Kidney (tissue), 14 donors: ENCODE results near the gene OPRL1. TPM values are rescaled to one million over a fixed set of nuclear protein-coding genes. Genes with fewer than 3 reads are reported as not detected.
"Not testable (repeated sequence)": the region's sequence is repeated elsewhere in the genome, so short reads cannot be mapped to it uniquely, and the experiment has no call there.

Experiments used
- DNase-seq, 5 donors: peaks; one replicate each; pipeline ENCODE4 v3.0.0-alpha.2; 2013 to 2020
- FAIRE-seq: peaks from 2 replicates; lab custom pipeline; 2012; peaks lifted over from hg19 to GRCh38; lab: Jason Lieb, UNC
- H3K27ac ChIP-seq, 2 donors: one replicate each; pipeline ENCODE4 v1.7.0; 2013; ENCODE audit warnings: low read depth in 2 of 2, low read length in 2 of 2, inconsistent platforms in 1 of 2
- H3K27me3 ChIP-seq: one replicate; pipeline ENCODE4 v1.7.1; 2013; ENCODE audit warnings: low read length, inconsistent platforms; ENCODE audit not compliant: control insufficient read depth, insufficient read depth
- H3K36me3 ChIP-seq, 3 donors: one replicate each; pipeline versions ENCODE4 v1.7.0 to v1.7.1; 2013; ENCODE audit warnings: low read length in 3 of 3, control low read depth in 1 of 3, inconsistent platforms in 1 of 3; ENCODE audit not compliant: insufficient read depth in 3 of 3, control insufficient read depth in 2 of 3
- H3K4me1 ChIP-seq, 3 donors: one replicate each; pipeline versions ENCODE4 v1.7.0 to v1.7.1; 2013; ENCODE audit warnings: low read length in 3 of 3, inconsistent platforms in 1 of 3, low read depth in 1 of 3; ENCODE audit not compliant: control insufficient read depth in 2 of 3, insufficient read depth in 2 of 3
- H3K4me3 ChIP-seq, 3 donors: one replicate each; pipeline versions ENCODE4 v1.7.0 to v1.8.1; 2013; ENCODE audit warnings: low read length in 3 of 3, control low read depth in 1 of 3, inconsistent platforms in 1 of 3
- H3K9ac ChIP-seq, 3 donors: one replicate each; pipeline versions ENCODE4 v1.7.0 to v1.7.1; 2013; ENCODE audit warnings: low read length in 3 of 3, control low read depth in 1 of 3, inconsistent platforms in 1 of 3
- H3K9me3 ChIP-seq, 3 donors: one replicate each; pipeline versions ENCODE4 v1.7.0 to v1.7.1; 2013; ENCODE audit warnings: low read length in 3 of 3, control low read depth in 1 of 3, inconsistent platforms in 1 of 3; ENCODE audit not compliant: control insufficient read depth in 2 of 3, insufficient read depth in 1 of 3
- CTCF ChIP-seq: IDR thresholded peaks from 3 replicates; pipeline ENCODE4 v1.5.1; 2012; ENCODE audit warnings: mild to moderate bottlenecking, moderate library complexity, borderline replicate concordance; ENCODE audit not compliant: insufficient read depth; ENCODE audit errors: extremely low read depth
- intact Hi-C: fragments of 100-400 bp; cut with DNase I; formaldehyde crosslinking; loops from one replicate; pipeline ENCODE4 v1.11.1; 2022
- polyA plus RNA-seq: library from polyadenylated mRNA; stranded (reverse); fragments of 350-450 nt; fragmentation: Illumina TruSeq; extraction: RNeasy Lipid Tissue Mini Kit (QIAGEN cat#74804); gene quantifications from one replicate; pipeline ENCODE4 v1.2.3, GENCODE V29; 2014; ENCODE audit warnings: low read depth, low replicate concordance; ENCODE audit not compliant: insufficient read depth
- total RNA-seq: library from RNA; stranded (reverse); fragmentation: NEBNext Ultra II Directional; extraction: Animal tissue kit (Norgen Biotek cat#: 25700); gene quantifications from one replicate; pipeline ENCODE4 v1.2.1, GENCODE V29; 2021
- donor health status: control.
- donor health status: control.
- donor health status: control.
- donor health status: control.
- donor health status: control.
- donor health status: DM: yes; HTN: yes; CAD: no.
- donor health status: Normal renal cell carcinoma (clear cell type).

OPRL1 gene
- total and polyA plus RNA-seq, 2 donors from 2014 or later, result 0.39 to 1.2 TPM

GRCh38 chr20:64131406-64131805 lies 51.5 kb downstream of the OPRL1 start:
- DNase-seq (peak in 1 of 5 donors; percentile 54), FAIRE-seq (no peak)
- peaks cover 0 to 2% (median 0%) of the 10 kb centered on the region in 3 donors for H3K9me3 ChIP-seq
- no peak overlapping the region for H3K4me3 ChIP-seq
- no peaks in the 10 kb centered on the region for H3K27me3 ChIP-seq
- H3K36me3 ChIP-seq, result no peaks in the 10 kb centered on the region
- no peaks in the 10 kb centered on the region for H3K4me1 ChIP-seq
- H3K27ac ChIP-seq, result no peak overlapping the region
- TF ChIP-seq CTCF, result no peak
- intact Hi-C loops, result no loop called here
- H3K9ac ChIP-seq, result no peak overlapping the region

- peak; percentile 2 for TF ChIP-seq CTCF
- no peak for FAIRE-seq
- H3K4me3 ChIP-seq, result no peak overlapping the region
- no peaks in the 10 kb centered on the region for H3K9me3 ChIP-seq
- H3K36me3 ChIP-seq, result no peaks in the 10 kb centered on the region
- intact Hi-C loops, result no loop called here
- H3K9ac ChIP-seq, result no peak overlapping the region
- H3K4me1 ChIP-seq, result no peaks in the 10 kb centered on the region
- peak in 1 of 5 donors; percentile 29 for DNase-seq
- no peaks in the 10 kb centered on the region for H3K27me3 ChIP-seq
- H3K27ac ChIP-seq, result no peak overlapping the region
Observed at GRCh38 chr20:64133951-64134407, 54.1 kb downstream of the OPRL1 start.

GRCh38 chr20:64134744-64135143 lies 54.9 kb downstream of the OPRL1 start:
- DNase-seq, result peak in 1 of 5 donors; percentile 37
- not testable (repeated sequence) for FAIRE-seq

GRCh38 chr20:64136004-64136710 lies 56.3 kb downstream of the OPRL1 start:
- H3K4me1 ChIP-seq, result no peaks in the 10 kb centered on the region
- intact Hi-C loops, result no loop called here
- FAIRE-seq, result no peak
- H3K27me3 ChIP-seq, result no peaks in the 10 kb centered on the region
- H3K27ac ChIP-seq, result no peak overlapping the region
- H3K36me3 ChIP-seq, result no peaks in the 10 kb centered on the region
- H3K4me3 ChIP-seq, result no peak overlapping the region
- H3K9ac ChIP-seq, result no peak overlapping the region
- no peaks in the 10 kb centered on the region for H3K9me3 ChIP-seq
- DNase-seq, result peak in 1 of 5 donors; percentile 16
- TF ChIP-seq CTCF, result no peak

More at GRCh38 chr20:64134744-64135143, 54.9 kb downstream of the OPRL1 start:
- H3K9ac ChIP-seq, H3K4me3 ChIP-seq, intact Hi-C loops, H3K4me1 ChIP-seq, H3K36me3 ChIP-seq, H3K27ac ChIP-seq, H3K9me3 ChIP-seq, H3K27me3 ChIP-seq: not testable (repeated sequence)
